IMR-90 (cell line): ENCODE results near the gene GINS3. TPM values are rescaled to one million over a fixed set of nuclear protein-coding genes. Genes with fewer than 3 reads are reported as not detected.

Experiments used
- ATAC-seq: fragments of 200-7000 bp; cut with Tn5 transposase; 2 replicates; pipeline ENCODE4 v1.9.1; 2020; ENCODE audit warnings: low read depth, mild to moderate bottlenecking, moderate library complexity
- BruUV-seq: library from RNA; stranded (reverse); fragments of 400-500 nt; replicated peaks from 2 replicates; lab custom pipeline; 2021; lab: Mats Ljungman, UMichigan
- CTCF ChIA-PET: fragments of 300-600 bp; formaldehyde crosslinking; extraction: SDS; loops from one replicate; lab custom pipeline; 2021; ENCODE audit warnings: antibody characterized with exemption; lab: Yijun Ruan, JAX
- POLR2A ChIA-PET: fragments of 300-600 bp; sonication (Branson Sonifier 250); formaldehyde crosslinking; loops from one replicate; lab custom pipeline; 2022; ENCODE audit warnings: antibody characterized with exemption; ENCODE audit not compliant: unreplicated experiment; lab: Charles Lee
- DNase-seq: peaks from one replicate; pipeline ENCODE4 v3.0.0; 2013
- H2AFZ ChIP-seq: replicated peaks from 2 replicates; pipeline ENCODE3; 2013; ENCODE audit warnings: low read length, mild to moderate bottlenecking; ENCODE audit not compliant: poor library complexity
- H2AK5ac ChIP-seq: 2 replicates; pipeline ENCODE4 v1.6.1; 2013; ENCODE audit warnings: low read depth, low read length, inconsistent platforms
- H2AK9ac ChIP-seq: replicated peaks from 2 replicates; pipeline ENCODE3; 2013; ENCODE audit warnings: mild to moderate bottlenecking, low read depth, low read length, moderate library complexity; ENCODE audit not compliant: poor library complexity
- H2BK120ac ChIP-seq: 2 replicates; pipeline ENCODE4 v1.6.1; 2013; ENCODE audit warnings: low read depth, low read length, inconsistent platforms
- H2BK15ac ChIP-seq: 3 replicates; pipeline ENCODE4 v1.6.1; 2013; ENCODE audit warnings: low read depth, low read length, inconsistent platforms
- H2BK20ac ChIP-seq: 2 replicates; pipeline ENCODE4 v1.6.1; 2013; ENCODE audit warnings: low read depth, mild to moderate bottlenecking, inconsistent platforms, low read length, moderate library complexity
- H2BK5ac ChIP-seq: 2 replicates; pipeline ENCODE4 v1.6.1; 2013; ENCODE audit warnings: mild to moderate bottlenecking, low read depth, low read length, inconsistent platforms; ENCODE audit not compliant: poor library complexity, severe bottlenecking
- H3K14ac ChIP-seq: replicated peaks from 2 replicates; pipeline ENCODE4 v1.6.1; 2013; ENCODE audit warnings: low read depth, low read length, inconsistent platforms
- H3K18ac ChIP-seq: 2 replicates; pipeline ENCODE4 v1.6.1; 2013; ENCODE audit warnings: low read depth, low read length, control low read depth
- H3K23ac ChIP-seq: 2 replicates; pipeline ENCODE4 v1.6.1; 2013; ENCODE audit warnings: low read depth, low read length, inconsistent platforms
- H3K27ac ChIP-seq: 2 replicates; pipeline ENCODE4 v1.5.1; 2013; ENCODE audit warnings: mild to moderate bottlenecking, control low read depth, low read length; ENCODE audit not compliant: insufficient read depth
- H3K27me3 ChIP-seq: 2 replicates; pipeline ENCODE4 v1.6.1; 2013; ENCODE audit warnings: low read length; ENCODE audit not compliant: control insufficient read depth, insufficient read depth
- H3K36me3 ChIP-seq: 2 replicates; pipeline ENCODE4 v1.6.1; 2013; ENCODE audit warnings: low read length, mixed read lengths; ENCODE audit not compliant: control insufficient read depth, insufficient read depth
- H3K4ac ChIP-seq: 2 replicates; pipeline ENCODE4 v1.6.1; 2013; ENCODE audit warnings: low read depth, low read length, inconsistent platforms
- H3K4me1 ChIP-seq: 2 replicates; pipeline ENCODE4 v1.6.1; 2013; ENCODE audit warnings: low read length, mixed read lengths; ENCODE audit not compliant: control insufficient read depth, insufficient read depth
- H3K4me2 ChIP-seq: 2 replicates; pipeline ENCODE4 v1.6.1; 2013; ENCODE audit warnings: low read depth, mild to moderate bottlenecking, control low read depth, low read length, moderate library complexity
- H3K4me3 ChIP-seq: 2 replicates; pipeline ENCODE4 v1.5.1; 2013; ENCODE audit warnings: low read depth, mild to moderate bottlenecking, control low read depth, low read length, moderate library complexity; ENCODE audit not compliant: insufficient read depth
- H3K56ac ChIP-seq: 2 replicates; pipeline ENCODE4 v1.6.1; 2013; ENCODE audit warnings: low read length, inconsistent platforms; ENCODE audit not compliant: insufficient read depth; ENCODE audit errors: extremely low read depth
- H3K79me1 ChIP-seq, 2 experiments: 2 replicates each; pipeline ENCODE4 v1.6.1; 2013; ENCODE audit warnings: low read length in 2 of 2, inconsistent platforms in 1 of 2, low read depth in 1 of 2
- H3K9ac ChIP-seq: 2 replicates; pipeline ENCODE4 v1.6.1; 2013; ENCODE audit warnings: low read depth, low read length, control low read depth
- H3K9me1 ChIP-seq: 2 replicates; pipeline ENCODE4 v1.6.1; 2013; ENCODE audit warnings: low read length, inconsistent platforms; ENCODE audit not compliant: insufficient read depth
- H3K9me3 ChIP-seq: 2 replicates; pipeline ENCODE4 v1.6.1; 2013; ENCODE audit warnings: low read length; ENCODE audit not compliant: control insufficient read depth, insufficient read depth
- H4K20me1 ChIP-seq: 2 replicates; pipeline ENCODE4 v1.6.1; 2013; ENCODE audit warnings: low read length, inconsistent platforms; ENCODE audit not compliant: insufficient read depth
- H4K5ac ChIP-seq: 2 replicates; pipeline ENCODE4 v1.6.1; 2013; ENCODE audit warnings: mild to moderate bottlenecking, low read depth, low read length, control low read depth
- H4K8ac ChIP-seq, 2 experiments: 2 replicates each; pipeline ENCODE4 v1.6.1; 2013; ENCODE audit warnings: low read depth in 2 of 2, low read length in 2 of 2, control low read depth in 1 of 2, inconsistent platforms in 1 of 2
- H4K91ac ChIP-seq: 2 replicates; pipeline ENCODE4 v1.6.1; 2013; ENCODE audit warnings: low read depth, low read length, inconsistent platforms; ENCODE audit not compliant: insufficient read depth
- CEBPB ChIP-seq: IDR thresholded peaks from 2 replicates; pipeline ENCODE4 v1.6.1; 2012; ENCODE audit warnings: low read depth, low read length, improper control_type of control experiment
- CHD1 ChIP-seq: IDR thresholded peaks from 2 replicates; pipeline ENCODE4 v1.6.1; 2012; ENCODE audit warnings: low read depth, low read length, improper control_type of control experiment
- FOS ChIP-seq: fragments of 150-350 bp; IDR thresholded peaks from 2 replicates; pipeline ENCODE4 v1.6.1; 2016; ENCODE audit warnings: low read depth, low read length
- MAFK ChIP-seq: IDR thresholded peaks from 2 replicates; pipeline ENCODE4 v1.6.1; 2012; ENCODE audit warnings: low read depth, low read length, improper control_type of control experiment
- MAZ ChIP-seq: IDR thresholded peaks from 2 replicates; pipeline ENCODE4 v1.6.1; 2012; ENCODE audit warnings: low read depth, mild to moderate bottlenecking, low read length, improper control_type of control experiment, moderate library complexity, borderline replicate concordance
- MXI1 ChIP-seq: IDR thresholded peaks from 2 replicates; pipeline ENCODE4 v1.6.1; 2012; ENCODE audit warnings: low read depth, mild to moderate bottlenecking, low read length, moderate library complexity, borderline replicate concordance
- POLR2A ChIP-seq: IDR thresholded peaks from 2 replicates; pipeline ENCODE4 v1.6.1; 2012; ENCODE audit warnings: mild to moderate bottlenecking, low read depth, low read length
- RAD21 ChIP-seq: IDR thresholded peaks from 2 replicates; pipeline ENCODE4 v1.6.1; 2012; ENCODE audit warnings: low read length, improper control_type of control experiment
- RCOR1 ChIP-seq: IDR thresholded peaks from 2 replicates; pipeline ENCODE4 v1.6.1; 2012; ENCODE audit warnings: mild to moderate bottlenecking, low read length, improper control_type of control experiment; ENCODE audit not compliant: insufficient replicate concordance
- RFX5 ChIP-seq: IDR thresholded peaks from 2 replicates; pipeline ENCODE4 v1.8.0; 2012; ENCODE audit warnings: low read depth, mild to moderate bottlenecking, low read length, moderate library complexity
- SMC3 ChIP-seq: fragments of 150-350 bp; IDR thresholded peaks from 2 replicates; pipeline ENCODE4 v1.6.1; 2016; ENCODE audit warnings: low read depth, mild to moderate bottlenecking, antibody characterized with exemption, low read length, moderate library complexity
- dilution Hi-C: fragments of 300-500 bp; cut with HindIII; formaldehyde crosslinking; loops from one replicate; pipeline ENCODE4 v1.14.3; 2018; ENCODE audit warnings: low sequenced_read_pairs; ENCODE audit not compliant: unreplicated experiment
- in situ Hi-C: fragments of 300-500 bp; cut with MboI; formaldehyde crosslinking; loops from 3 replicates; pipeline ENCODE4 v1.14.3; 2019; ENCODE audit warnings: low sequenced_read_pairs, inconsistent platforms, mixed read lengths
- intact Hi-C: fragments of 100-400 bp; cut with micrococcal nuclease; formaldehyde crosslinking; loops from 2 replicates; pipeline ENCODE4 v1.10.0; 2022
- polyA plus RNA-seq, 3 experiments: library from polyadenylated mRNA; depleted of rRNA; stranded (reverse); fragments of >200 nt; gene quantifications; 2 replicates each; pipeline ENCODE4 v1.2.3, GENCODE V29; 2012; ENCODE audit warnings: low replicate concordance in 1 of 3
- total RNA-seq: library from RNA; depleted of rRNA; stranded (reverse); fragments of >200 nt; gene quantifications from 2 replicates; pipeline ENCODE4 v1.2.3, GENCODE V29; 2012
- TF ChIP-seq, protein P1 (sequence below): fragments of 150-350 bp; IDR thresholded peaks from 2 replicates; pipeline ENCODE4 v1.6.1; 2017; ENCODE audit warnings: mild to moderate bottlenecking, antibody characterized with exemption, low read length, low read depth
- TF ChIP-seq, protein P2 (sequence below): conservative IDR thresholded peaks from 2 replicates; pipeline ENCODE4 v1.5.1; 2012; ENCODE audit warnings: mild to moderate bottlenecking, low read depth, low read length, improper control_type of control experiment
- TF ChIP-seq, protein P3 (sequence below): fragments of 150-350 bp; IDR thresholded peaks from 2 replicates; pipeline ENCODE4 v1.6.1; 2016; ENCODE audit warnings: low read depth, mild to moderate bottlenecking, low read length, moderate library complexity, borderline replicate concordance

GINS3 gene
- total and polyA plus RNA-seq, 2 of the 4 experiments (the other 2 are of a cell fraction) = 5.2 to 5.4 TPM

DNA sequence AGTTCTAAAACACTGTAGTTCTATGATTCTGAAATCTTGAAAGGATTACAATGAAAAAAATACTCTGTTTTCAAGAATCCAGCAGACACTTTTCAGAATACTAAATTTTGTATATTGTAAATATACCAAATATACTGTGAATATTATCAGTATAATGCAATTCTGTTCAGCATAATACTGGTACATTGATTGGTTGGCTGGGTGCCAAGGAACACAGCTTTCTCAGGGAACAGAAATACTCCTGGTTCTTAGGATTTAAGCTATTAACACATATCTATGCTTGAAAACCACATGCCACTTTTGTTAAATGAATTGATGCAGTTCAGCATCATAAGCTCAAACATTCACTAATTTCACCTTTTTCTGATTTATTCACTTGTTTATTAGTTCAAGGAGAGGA lies 2.5 kb upstream of the GINS3 start:
- no peak overlapping the region for H3K4ac ChIP-seq
- no peak for DNase-seq
- no peak overlapping the region for H2AK5ac ChIP-seq
- H4K20me1 ChIP-seq = no peaks in the 10 kb centered on the region
- H3K4me1 ChIP-seq = peaks cover 1% of the 10 kb centered on the region; the same call in 1 of the 2 replicates
- H3K23ac ChIP-seq = no peak overlapping the region
- in situ Hi-C loops (no loop called here), intact Hi-C loops (no loop called here), dilution Hi-C loops (no loop called here)
- no peak overlapping the region for H2BK15ac ChIP-seq
- H2AK9ac ChIP-seq = no peak overlapping the region
- no peak overlapping the region for H3K27ac ChIP-seq
- no peaks in the 10 kb centered on the region; the same call in 1 of the 2 replicates for H3K9me1 ChIP-seq
- H3K36me3 ChIP-seq = no peaks in the 10 kb centered on the region
- no peak overlapping the region for H2BK20ac ChIP-seq
- no peak for ATAC-seq
- POLR2A ChIA-PET = no interaction called here
- H3K56ac ChIP-seq = no peak overlapping the region
- no peaks in the 10 kb centered on the region for H3K9me3 ChIP-seq
- H2BK5ac ChIP-seq = no peak overlapping the region
- TF ChIP-seq POLR2A = no peak
- no peak for TF ChIP-seq MAZ
- TF ChIP-seq MAFK = no peak
- no peak for TF ChIP-seq CEBPB
- no peak for TF ChIP-seq FOS
- TF ChIP-seq, protein P1, sequence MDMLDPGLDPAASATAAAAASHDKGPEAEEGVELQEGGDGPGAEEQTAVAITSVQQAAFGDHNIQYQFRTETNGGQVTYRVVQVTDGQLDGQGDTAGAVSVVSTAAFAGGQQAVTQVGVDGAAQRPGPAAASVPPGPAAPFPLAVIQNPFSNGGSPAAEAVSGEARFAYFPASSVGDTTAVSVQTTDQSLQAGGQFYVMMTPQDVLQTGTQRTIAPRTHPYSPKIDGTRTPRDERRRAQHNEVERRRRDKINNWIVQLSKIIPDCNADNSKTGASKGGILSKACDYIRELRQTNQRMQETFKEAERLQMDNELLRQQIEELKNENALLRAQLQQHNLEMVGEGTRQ = no peak
- TF ChIP-seq SMC3 = no peak
- no peak for TF ChIP-seq MXI1
- TF ChIP-seq CHD1 = no peak
- TF ChIP-seq, protein P2, sequence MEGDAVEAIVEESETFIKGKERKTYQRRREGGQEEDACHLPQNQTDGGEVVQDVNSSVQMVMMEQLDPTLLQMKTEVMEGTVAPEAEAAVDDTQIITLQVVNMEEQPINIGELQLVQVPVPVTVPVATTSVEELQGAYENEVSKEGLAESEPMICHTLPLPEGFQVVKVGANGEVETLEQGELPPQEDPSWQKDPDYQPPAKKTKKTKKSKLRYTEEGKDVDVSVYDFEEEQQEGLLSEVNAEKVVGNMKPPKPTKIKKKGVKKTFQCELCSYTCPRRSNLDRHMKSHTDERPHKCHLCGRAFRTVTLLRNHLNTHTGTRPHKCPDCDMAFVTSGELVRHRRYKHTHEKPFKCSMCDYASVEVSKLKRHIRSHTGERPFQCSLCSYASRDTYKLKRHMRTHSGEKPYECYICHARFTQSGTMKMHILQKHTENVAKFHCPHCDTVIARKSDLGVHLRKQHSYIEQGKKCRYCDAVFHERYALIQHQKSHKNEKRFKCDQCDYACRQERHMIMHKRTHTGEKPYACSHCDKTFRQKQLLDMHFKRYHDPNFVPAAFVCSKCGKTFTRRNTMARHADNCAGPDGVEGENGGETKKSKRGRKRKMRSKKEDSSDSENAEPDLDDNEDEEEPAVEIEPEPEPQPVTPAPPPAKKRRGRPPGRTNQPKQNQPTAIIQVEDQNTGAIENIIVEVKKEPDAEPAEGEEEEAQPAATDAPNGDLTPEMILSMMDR = no peak
- TF ChIP-seq RFX5 = no peak
- TF ChIP-seq, protein P3, sequence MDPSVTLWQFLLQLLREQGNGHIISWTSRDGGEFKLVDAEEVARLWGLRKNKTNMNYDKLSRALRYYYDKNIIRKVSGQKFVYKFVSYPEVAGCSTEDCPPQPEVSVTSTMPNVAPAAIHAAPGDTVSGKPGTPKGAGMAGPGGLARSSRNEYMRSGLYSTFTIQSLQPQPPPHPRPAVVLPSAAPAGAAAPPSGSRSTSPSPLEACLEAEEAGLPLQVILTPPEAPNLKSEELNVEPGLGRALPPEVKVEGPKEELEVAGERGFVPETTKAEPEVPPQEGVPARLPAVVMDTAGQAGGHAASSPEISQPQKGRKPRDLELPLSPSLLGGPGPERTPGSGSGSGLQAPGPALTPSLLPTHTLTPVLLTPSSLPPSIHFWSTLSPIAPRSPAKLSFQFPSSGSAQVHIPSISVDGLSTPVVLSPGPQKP = no peak
- TF ChIP-seq RAD21 = no peak
- TF ChIP-seq RCOR1 = no peak
- H2AFZ ChIP-seq = no peak overlapping the region
- no peak overlapping the region for H4K8ac ChIP-seq
- no TSS peak for BruUV-seq
- CTCF ChIA-PET = no interaction called here
- no peak overlapping the region for H3K18ac ChIP-seq
- no peak overlapping the region for H3K4me2 ChIP-seq
- H3K14ac ChIP-seq = no peak overlapping the region
- H4K5ac ChIP-seq = no peak overlapping the region
- H3K4me3 ChIP-seq = no peak overlapping the region
- peaks cover 10 to 14% of the 10 kb centered on the region in 2 experiments for H3K79me1 ChIP-seq
- peaks cover 2% of the 10 kb centered on the region for H3K27me3 ChIP-seq
- H3K9ac ChIP-seq = no peak overlapping the region
- no peak overlapping the region for H2BK120ac ChIP-seq
- H4K91ac ChIP-seq = no peak overlapping the region
